HEK293T (cell line): Measurements from ENCODE around the gene PIH1D1.

Experiments used
- ARNT ChIP-seq: fragments of 450-650 bp; IDR thresholded peaks from 2 replicates; pipeline ENCODE4 v1.6.1; 2017; ENCODE audit warnings: mild to moderate bottlenecking
- BHLHE40 ChIP-seq: fragments of 450-650 bp; IDR thresholded peaks from 2 replicates; pipeline ENCODE4 v1.6.1; 2016; ENCODE audit warnings: mild to moderate bottlenecking, moderate library complexity, borderline replicate concordance
- ELF4 ChIP-seq: fragments of 450-650 bp; IDR thresholded peaks from 2 replicates; pipeline ENCODE4 v1.6.1; 2017; ENCODE audit warnings: antibody characterized with exemption
- FOXA1 ChIP-seq: fragments of 450-650 bp; IDR thresholded peaks from 2 replicates; pipeline ENCODE4 v1.6.1; 2016; ENCODE audit warnings: mild to moderate bottlenecking
- FOXK2 ChIP-seq: fragments of 450-650 bp; IDR thresholded peaks from 2 replicates; pipeline ENCODE4 v1.6.1; 2016; ENCODE audit warnings: mild to moderate bottlenecking
- FOXM1 ChIP-seq: fragments of 450-650 bp; IDR thresholded peaks from 2 replicates; pipeline ENCODE4 v1.6.1; 2017; ENCODE audit warnings: mild to moderate bottlenecking, borderline replicate concordance
- L3MBTL2 ChIP-seq: fragments of 450-650 bp; conservative IDR thresholded peaks from 2 replicates; pipeline ENCODE4 v1.6.1; 2016; ENCODE audit warnings: mild to moderate bottlenecking
- PKNOX1 ChIP-seq: fragments of 450-650 bp; IDR thresholded peaks from 2 replicates; pipeline ENCODE4 v1.6.1; 2016
- SP1 ChIP-seq: fragments of 450-650 bp; IDR thresholded peaks from 2 replicates; pipeline ENCODE4 v1.6.1; 2017
- SUZ12 ChIP-seq: fragments of 450-650 bp; IDR thresholded peaks from 2 replicates; pipeline ENCODE4 v1.6.1; 2016; ENCODE audit warnings: mild to moderate bottlenecking
- TARDBP ChIP-seq: fragments of 450-650 bp; IDR thresholded peaks from 2 replicates; pipeline ENCODE4 v1.6.1; 2016
- ZNF384 ChIP-seq: fragments of 450-650 bp; IDR thresholded peaks from 2 replicates; pipeline ENCODE4 v1.6.1; 2016

DNA sequence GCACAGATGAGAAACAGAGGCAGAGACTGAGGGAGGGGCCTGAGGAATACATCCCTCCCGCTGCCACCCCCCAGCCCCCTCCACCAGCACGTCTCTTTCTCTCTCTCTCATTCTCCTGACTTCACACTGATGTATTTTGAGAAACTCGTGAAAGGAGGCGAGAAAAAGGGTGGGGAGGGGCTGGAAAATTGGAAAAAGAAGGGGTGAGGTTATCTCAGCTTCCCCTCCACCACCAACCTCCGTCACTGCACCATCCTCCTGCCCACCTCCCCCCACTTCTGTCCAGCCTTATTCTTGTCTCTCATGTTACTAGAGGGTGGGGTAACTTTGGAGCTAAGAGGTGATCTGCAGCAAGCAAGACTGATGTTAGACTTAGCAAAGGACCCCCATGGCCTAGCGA lies 11.8 kb downstream of the PIH1D1 start:
- TF ChIP-seq L3MBTL2 = no peak
- no peak for TF ChIP-seq TARDBP
- TF ChIP-seq FOXA1 = no peak
- TF ChIP-seq FOXK2 = no peak
- no peak for TF ChIP-seq BHLHE40
- no peak for TF ChIP-seq FOXM1
- TF ChIP-seq PKNOX1 = no peak
- TF ChIP-seq SP1 = no peak
- no peak for TF ChIP-seq SUZ12
- no peak for TF ChIP-seq ELF4
- no peak for TF ChIP-seq ZNF384
- no peak for TF ChIP-seq ARNT
